Measurements from ENCODE around the gene F7.

Gene F7

DNA sequence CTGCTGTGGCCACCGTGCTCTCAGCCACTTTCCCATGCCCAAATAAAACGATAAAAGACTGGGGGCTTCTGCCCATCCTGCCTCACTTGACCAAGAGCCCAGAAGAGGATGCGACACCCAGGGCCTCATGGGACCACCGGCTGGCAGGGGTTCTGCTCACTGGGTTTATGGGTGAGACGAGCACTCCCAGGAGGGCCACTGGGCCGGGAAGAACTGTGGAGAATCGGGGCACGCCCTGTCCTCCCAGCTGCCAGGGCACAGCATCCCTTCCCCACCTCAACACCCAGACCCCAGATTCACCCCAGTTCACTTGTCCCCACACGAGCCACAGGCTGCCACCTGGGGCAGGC, 12.3 kb downstream of the F7 start:
- no peak for DNase-seq (ENCODE audit: low read depth in 3 of 3)

DNA sequence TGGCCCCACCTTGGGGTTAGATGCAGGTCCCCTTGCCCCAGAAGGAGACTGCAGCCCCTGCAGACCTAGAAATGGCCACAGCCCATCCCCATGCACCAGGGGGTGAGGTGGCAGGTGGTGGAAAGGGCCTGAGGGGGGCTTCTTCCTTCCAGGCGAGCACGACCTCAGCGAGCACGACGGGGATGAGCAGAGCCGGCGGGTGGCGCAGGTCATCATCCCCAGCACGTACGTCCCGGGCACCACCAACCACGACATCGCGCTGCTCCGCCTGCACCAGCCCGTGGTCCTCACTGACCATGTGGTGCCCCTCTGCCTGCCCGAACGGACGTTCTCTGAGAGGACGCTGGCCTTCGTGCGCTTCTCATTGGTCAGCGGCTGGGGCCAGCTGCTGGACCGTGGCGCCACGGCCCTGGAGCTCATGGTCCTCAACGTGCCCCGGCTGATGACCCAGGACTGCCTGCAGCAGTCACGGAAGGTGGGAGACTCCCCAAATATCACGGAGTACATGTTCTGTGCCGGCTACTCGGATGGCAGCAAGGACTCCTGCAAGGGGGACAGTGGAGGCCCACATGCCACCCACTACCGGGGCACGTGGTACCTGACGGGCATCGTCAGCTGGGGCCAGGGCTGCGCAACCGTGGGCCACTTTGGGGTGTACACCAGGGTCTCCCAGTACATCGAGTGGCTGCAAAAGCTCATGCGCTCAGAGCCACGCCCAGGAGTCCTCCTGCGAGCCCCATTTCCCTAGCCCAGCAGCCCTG, 12.8 kb downstream of the F7 start:
- no peak for DNase-seq (ENCODE audit: low read depth in 3 of 3)

GRCh38 chr13:113119166-113119821, 13.7 kb downstream of the F7 start:
- DNase-seq (ENCODE audit: low read depth in 3 of 3), result no peak

DNA sequence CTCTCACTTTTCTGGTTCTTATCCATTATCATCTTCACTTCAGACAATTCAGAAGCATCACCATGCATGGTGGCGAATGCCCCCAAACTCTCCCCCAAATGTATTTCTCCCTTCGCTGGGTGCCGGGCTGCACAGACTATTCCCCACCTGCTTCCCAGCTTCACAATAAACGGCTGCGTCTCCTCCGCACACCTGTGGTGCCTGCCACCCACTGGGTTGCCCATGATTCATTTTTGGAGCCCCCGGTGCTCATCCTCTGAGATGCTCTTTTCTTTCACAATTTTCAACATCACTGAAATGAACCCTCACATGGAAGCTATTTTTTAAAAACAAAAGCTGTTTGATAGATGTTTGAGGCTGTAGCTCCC, 14.2 kb downstream of the F7 start:
- no peak for DNase-seq (ENCODE audit: low read depth in 3 of 3)

DNA sequence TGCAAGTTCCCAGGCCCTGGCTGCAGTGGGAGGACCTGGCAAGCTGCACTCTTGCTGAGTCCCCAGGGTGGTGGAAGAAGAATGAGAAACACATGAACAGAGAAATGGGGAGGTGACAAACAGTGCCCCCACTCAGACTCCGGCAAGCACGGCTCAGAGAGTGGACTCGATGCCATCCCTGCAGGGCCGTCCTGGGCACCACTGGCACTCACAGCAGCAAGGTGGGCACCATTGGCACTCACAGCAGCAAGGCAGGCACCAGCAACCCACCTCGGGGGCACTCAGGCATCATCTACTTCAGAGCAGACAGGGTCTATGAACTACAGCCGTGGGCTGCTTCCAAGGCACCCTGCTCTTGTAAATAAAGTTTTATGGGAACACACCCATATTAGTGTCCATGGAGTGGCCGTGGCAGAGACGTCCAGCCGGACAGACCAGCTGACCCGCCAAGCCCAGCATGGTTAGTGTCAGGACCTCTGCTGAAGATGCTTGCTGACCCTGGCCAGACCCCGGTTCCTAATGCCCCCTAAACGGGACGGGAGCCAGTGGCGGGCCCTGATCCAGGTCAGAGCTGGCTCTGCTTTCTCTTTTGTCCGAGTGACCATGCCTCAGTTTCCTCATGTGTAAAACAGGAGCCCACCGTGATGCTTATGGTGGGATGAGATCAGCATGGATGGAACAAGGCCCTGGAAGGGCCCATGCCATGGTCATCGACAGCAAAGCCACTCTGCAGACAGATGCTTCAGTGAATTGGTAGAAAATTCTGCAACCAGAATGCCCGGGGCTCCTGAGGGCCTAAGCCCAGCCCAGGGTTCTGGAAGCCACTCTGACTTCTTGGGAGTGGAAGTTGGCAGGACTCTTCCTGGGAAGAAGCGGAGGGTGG, 14.9 kb downstream of the F7 start:
- no peak for DNase-seq (ENCODE audit: low read depth in 3 of 3)

DNA sequence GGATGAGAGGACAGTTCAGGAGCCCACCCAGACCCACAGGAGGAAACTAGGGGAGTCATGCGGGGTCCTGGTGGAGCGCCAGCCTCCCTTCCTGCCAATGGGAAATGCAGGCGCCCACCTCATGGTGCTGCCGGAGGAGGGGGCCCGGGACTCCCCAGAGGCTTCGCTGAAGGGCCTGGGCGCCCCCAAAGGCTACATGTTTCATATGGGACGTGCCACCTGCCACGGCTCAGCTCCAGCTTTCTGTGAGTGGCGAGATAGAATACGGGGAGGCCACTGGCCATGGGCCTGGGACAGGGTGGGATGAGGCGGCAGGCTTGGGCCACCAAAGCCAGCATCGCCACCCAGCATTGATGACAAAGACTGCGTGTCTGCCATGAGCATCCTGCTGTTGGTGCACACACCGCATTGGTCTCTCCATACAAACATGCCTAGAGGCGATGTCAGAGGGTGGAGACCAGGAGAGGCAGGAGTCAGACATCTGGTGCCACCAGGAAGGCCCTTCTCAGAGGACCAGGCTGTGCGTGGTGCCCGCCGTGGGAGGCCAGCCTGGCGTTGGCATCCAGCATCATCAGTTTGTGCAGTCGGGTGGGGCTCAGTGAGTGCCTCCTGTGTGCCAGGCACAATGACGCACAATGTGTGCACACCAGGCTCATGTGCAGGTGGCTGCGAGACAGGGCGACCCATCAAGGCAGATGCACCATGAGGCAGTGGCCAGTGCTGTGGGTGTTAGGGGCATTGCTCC, 15.8 kb downstream of the F7 start:
- DNase-seq (ENCODE audit: low read depth in 3 of 3), result no peak

GRCh38 chr13:113121928-113122471, 16.4 kb downstream of the F7 start:
- no peak for DNase-seq (ENCODE audit: low read depth in 3 of 3)

DNA sequence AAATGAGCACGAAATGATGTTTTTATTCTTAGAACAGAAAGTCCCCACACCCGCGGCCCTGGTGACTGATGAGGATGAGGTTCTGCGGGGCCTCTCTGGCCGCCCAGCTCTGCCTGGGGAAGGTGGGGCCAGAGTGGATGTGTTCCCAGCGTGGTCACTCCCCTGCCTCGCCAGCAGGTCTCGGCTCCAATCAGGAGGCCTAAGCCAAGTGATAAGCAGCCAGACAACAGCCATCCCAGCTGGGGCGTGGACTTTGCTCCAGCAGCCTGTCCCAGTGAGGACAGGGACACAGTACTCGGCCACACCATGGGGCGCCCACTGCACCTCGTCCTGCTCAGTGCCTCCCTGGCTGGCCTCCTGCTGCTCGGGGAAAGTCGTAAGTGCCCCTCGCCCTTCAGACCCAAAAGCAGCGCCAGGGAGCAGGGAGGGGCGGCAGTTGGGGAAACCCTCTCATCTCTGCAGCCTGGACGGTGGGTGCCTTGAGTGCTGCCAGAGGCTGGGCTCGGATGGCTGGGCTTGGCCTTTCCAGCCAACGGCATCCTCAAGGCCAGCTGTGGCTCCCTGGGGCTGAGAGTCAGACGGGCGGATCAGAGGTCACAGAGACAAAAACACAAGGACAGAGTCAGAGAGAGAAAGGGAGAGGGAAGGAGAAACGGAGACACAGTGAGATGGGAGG, 17.1 kb downstream of the F7 start, which contains the start of gene F10:
F10 (plus strand) TSS at position 250 of the 676 bp plus-strand sequence; CDS start at position 307, 57 bp downstream.
- DNase-seq (ENCODE audit: low read depth in 3 of 3), result no peak

- DNase-seq (ENCODE audit: low read depth in 3 of 3), result no peak
These were observed 17.9 kb downstream of the F7 start for GRCh38 chr13:113123226-113124201.

- no peak for DNase-seq (ENCODE audit: low read depth in 3 of 3)
These were observed 18.8 kb downstream of the F7 start for GRCh38 chr13:113124211-113124970.

- no peak for DNase-seq (ENCODE audit: low read depth in 3 of 3)
These were observed 20.1 kb downstream of the F7 start for GRCh38 chr13:113125506-113126264.

DNA sequence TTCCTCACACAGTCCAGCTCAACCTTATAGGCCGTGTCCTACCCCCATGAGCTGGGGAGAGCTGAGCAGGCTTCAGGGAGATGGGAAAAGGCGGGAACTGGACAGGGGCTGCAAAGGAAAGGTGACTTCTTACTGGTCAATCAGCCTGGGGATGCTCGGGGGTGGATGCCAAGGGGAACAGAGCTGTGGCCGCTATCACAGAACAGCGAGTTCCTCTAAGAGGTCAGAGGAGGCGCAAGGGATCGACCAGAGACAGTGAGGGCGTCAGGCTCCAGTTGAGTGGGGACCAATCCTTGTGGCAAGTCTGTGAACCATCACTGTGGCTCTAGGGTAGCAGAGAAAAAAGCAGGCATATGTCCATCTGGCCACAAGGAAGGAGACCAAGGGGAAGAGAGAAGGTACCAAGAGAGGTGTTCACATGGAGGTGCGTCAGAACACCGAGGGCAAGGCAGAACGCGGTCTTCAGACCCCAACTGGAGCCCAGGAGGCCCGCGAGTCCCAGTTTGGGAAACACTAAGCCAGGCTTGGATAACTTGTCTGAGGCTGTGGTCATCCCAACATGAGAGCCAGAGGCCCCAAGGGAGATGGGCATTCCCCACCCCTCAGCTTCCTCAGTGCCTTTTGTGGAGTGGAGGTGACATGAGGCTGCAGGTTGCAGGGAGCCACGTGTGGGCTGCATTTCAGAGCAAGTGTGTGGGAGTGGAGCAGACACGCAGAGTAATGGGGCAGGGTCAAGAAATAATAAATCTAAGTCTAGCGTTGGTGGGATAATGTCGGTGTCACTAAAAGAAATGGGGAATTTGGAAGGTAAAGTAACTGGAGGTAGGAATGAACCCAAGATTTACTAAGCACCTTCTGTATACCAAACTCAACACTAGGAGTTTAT, 20.9 kb downstream of the F7 start:
- DNase-seq (ENCODE audit: low read depth in 3 of 3), result no peak

- DNase-seq (ENCODE audit: low read depth in 3 of 3), result no peak
These were observed 23.9 kb downstream of the F7 start for GRCh38 chr13:113129480-113129879.

GRCh38 chr13:113129921-113130750, 24.5 kb downstream of the F7 start:
- DNase-seq (ENCODE audit: low read depth in 3 of 3), result no peak

DNA sequence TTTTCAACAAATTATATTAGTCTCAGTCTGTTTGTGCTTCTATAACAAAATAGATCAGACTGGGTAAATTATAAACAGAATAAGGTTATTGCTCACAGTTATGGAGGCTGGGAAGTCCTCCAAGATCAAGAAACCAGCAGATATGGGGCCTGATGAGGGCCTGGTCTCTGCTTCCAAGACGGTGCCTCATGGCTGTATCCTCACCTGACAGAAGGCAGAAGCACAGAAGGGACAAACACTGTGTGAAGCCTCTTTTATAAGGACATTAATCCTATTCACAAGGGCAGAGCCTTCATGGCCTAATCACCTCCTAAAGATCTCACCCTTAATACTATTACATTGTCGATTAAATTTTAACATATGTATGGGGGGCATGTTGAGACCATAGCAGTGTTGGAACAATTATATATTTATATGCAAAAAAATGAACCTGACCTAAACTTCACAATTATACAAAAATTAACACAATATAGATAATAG, 29.7 kb downstream of the F7 start:
- no peak for DNase-seq (ENCODE audit: low read depth in 3 of 3)

DNA sequence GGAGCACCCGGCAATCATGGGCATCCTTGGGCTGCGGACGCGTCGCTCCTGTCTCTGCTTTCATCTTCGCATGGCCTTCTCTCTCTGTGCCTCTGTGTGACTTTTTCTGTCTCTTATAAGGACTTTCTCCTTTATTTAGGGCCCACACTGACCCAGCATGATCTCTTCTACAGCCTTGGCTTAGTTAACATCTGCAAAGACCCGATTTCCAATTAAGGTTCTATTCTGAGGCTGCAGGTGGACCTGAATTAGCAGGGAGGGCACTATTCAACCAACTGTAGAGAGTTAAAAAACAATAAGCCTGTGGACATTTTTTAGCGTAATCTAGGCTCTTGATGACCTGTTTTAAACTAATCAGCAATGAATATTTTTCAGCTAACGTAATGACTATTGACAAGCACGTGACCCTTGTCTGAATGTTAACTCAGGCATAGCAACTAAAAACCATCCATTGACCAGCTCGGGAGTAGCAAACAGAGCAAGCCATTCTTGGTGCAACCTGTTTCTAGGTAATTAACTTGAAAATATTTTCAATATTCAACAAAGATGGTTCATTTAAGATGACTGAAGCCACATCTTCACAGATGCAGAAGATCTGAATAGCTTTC, 32.2 kb downstream of the F7 start:
- no peak for DNase-seq (ENCODE audit: low read depth in 3 of 3)

Measured in stimulated activated CD4-positive, alpha-beta T cell treated with anti-CD3 and anti-CD28 coated beads, TNF-alpha, amount 100 ng/mL, for 4 hours (primary cell).